ENCODE results near the gene C1QTNF4.
"Not testable (repeated sequence)": the region's sequence is repeated elsewhere in the genome, so short reads cannot be mapped to it uniquely, and the experiment has no call there.

C1QTNF4 gene

DNA sequence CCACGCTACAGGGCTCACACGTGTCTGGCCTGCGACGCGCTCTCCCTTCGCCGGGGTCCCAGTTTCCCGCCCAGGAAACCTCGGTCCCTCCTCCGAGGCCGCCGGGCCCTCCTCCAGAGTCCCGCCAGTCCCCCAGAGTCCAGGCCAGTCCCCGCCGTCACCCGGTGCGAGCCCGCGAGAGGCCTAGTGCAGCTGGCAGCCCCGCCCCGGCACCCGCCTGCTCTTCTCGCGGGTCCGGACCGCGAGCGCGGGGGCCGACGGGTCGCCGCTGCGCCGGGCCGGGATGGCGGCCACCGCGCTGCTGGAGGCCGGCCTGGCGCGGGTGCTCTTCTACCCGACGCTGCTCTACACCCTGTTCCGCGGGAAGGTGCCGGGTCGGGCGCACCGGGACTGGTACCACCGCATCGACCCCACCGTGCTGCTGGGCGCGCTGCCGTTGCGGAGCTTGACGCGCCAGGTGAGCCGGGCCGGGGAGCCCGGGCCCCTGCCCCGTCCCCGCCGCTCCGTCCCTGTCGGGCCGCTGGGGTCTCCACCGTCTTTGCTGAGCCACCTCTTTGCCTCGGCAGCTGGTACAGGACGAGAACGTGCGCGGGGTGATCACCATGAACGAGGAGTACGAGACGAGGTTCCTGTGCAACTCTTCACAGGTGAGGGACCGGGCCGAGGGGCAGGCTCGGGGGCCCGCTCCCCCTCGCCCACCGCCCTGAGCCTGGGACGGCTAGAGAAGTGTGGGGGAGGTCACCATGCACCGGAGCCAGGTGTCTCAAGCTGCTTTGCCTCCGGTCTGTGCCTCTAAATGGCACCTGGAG, 28.7 kb downstream of the C1QTNF4 start, which contains the start of gene PTPMT1:
Gene PTPMT1 (plus strand): TSS at position 260 of the 809 bp plus-strand sequence. CDS start 24 bp downstream, at position 284.
- no peak for DNase-seq (ENCODE audit: low read depth)

DNA sequence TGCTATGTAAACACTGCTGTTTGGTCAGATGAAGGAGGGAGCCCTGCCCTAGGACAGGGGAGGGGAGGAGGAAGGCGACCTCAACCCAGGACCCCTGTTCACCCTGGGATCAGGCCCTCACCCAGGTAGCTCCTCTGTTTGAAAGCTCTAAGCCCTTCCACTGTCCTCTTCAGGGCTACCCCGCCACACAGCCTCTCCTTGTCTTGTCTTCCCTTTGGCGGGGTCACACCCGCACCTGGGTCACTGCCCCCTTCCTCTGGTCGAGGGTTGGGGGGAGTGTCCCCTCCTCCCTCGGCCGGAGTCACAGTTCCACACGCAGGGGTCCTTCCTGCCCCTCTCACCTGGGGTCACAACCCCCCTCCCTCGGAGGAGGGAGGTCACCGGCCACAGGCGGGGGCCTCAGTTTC, 29.3 kb downstream of the C1QTNF4 start:
- DNase-seq (ENCODE audit: low read depth): no peak

GRCh38 chr11:47564366-47564765, 29.8 kb downstream of the C1QTNF4 start:
- not testable (repeated sequence) for DNase-seq (ENCODE audit: low read depth)

GRCh38 chr11:47562393-47562792, 31.8 kb downstream of the C1QTNF4 start:
- DNase-seq (ENCODE audit: low read depth): not testable (repeated sequence)

DNA sequence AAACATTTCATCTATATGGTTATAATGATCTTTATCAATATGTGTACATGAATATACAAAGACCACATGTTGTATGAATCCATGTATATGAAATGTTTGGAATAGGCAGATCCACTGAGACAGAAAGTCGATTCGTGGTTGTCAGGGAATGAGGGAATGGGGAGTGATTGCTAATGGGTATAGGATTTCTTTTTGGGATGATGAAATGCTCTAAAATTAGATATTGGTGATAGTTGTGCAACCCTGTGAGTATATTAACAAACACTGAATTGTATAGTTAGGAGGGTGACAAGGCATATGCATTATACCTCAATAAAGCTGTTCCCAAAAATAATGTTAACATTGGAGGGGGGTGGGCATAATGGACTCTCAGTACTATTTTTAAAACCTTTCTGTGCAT, 33.8 kb downstream of the C1QTNF4 start:
- DNase-seq (ENCODE audit: low read depth): no peak

DNA sequence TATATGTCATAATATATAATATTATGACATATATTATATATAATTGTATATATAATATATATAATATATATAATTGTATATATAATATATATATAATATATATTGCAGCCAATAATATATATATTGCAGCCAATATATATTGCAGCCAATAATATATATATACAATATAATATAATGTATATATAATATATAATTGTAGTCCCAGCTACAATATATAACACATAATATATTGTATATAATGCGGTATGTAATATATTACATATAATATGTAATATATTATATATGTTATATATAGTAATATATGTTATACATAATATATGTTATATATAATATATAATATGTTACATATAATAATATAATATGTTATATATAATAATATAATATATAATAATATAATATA, 35.5 kb downstream of the C1QTNF4 start:
- no peak for DNase-seq (ENCODE audit: low read depth)

GRCh38 chr11:47557004-47557403, 37.2 kb downstream of the C1QTNF4 start:
- not testable (repeated sequence) for DNase-seq (ENCODE audit: low read depth)

DNA sequence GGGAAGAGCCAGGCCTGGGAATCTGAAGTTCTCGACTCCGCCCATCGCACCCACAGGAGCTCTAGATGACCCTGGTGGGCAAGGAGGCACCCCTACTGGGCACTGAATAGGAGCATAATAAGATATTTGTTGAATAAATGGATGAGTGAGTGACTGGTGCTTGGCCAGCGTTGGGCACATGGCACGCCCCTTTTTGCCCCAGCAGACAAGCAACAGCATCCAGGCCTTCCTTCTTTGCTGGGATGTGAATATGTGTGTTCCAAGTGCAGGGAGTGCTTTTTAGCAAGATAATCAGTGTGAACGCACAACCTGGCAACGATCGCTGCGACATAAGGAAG, 40.8 kb downstream of the C1QTNF4 start:
- DNase-seq (ENCODE audit: low read depth): no peak

DNA sequence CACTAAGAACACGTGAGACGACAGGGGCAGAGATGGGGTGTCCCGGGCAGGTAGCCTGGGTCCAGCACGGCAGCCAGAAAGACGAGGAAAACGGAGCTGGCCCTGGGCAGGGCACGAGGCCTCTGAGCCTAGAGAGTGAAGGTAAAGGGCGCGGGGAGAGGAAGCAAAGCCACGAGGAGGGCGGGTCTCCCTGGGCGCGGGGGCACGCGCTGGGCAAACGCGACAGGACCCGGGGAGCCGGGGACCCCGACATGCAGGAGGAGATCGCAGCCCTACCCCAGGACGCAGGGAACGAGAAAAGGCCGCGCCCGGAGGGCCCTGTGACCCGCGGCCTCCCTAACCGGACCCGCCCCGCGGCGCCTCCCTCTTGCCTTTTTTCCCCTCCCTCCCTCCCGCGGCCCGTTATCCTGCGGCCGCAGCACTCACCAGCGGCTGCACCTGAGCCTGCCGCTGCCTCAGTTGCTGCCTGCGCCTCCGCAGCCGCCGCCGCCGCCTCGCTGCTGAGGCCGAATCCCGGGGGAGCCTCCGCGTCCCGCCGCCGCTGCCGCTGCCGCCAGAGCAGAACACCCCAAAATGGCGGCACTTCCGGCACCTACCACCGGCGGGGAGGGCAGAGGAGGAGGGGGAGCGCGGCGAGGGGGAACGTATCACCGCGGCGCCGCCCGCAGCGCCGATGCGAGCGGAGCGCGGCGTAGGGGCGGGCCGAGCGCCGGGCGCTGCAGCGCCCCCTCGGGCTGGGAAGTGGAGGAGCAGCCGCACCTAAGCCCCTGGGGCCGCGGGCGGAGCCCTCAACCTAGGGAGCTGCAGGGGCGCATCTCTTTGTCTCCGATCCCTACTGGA, 41.4 kb downstream of the C1QTNF4 start, which contains the start of gene CELF1:
Gene CELF1 (minus strand): TSS at position 567 of the 840 bp plus-strand sequence. CDS start 53,609 bp downstream, outside the sequence.
- DNase-seq (ENCODE audit: low read depth): no peak

GRCh38 chr11:47552056-47552565, 42.1 kb downstream of the C1QTNF4 start:
- no peak for DNase-seq (ENCODE audit: low read depth)

- no peak for DNase-seq (ENCODE audit: low read depth)
Observed at GRCh38 chr11:47551086-47551485, 43.1 kb downstream of the C1QTNF4 start.

GRCh38 chr11:47550288-47551047, 43.7 kb downstream of the C1QTNF4 start:
- DNase-seq (ENCODE audit: low read depth): no peak

DNA sequence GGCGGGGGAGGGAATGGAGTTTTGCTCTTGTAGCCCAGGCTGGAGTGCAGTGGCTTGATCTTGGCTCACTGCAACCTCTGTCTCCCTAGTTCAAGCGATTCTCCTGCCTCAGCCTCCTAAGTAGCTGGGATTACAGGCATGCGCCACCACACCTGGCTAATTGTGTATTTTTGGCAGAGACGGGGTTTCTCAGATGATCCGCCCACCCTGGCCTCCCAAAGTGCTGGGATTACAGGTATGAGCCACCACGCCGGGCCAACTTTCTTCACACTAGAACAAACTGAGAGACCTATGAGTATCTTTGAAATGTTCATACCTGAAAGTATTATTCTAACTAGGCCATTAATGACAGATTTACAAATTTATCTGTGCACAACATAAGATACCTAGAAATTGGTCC, 47.9 kb downstream of the C1QTNF4 start:
- not testable (repeated sequence) for DNase-seq (ENCODE audit: low read depth)

DNA sequence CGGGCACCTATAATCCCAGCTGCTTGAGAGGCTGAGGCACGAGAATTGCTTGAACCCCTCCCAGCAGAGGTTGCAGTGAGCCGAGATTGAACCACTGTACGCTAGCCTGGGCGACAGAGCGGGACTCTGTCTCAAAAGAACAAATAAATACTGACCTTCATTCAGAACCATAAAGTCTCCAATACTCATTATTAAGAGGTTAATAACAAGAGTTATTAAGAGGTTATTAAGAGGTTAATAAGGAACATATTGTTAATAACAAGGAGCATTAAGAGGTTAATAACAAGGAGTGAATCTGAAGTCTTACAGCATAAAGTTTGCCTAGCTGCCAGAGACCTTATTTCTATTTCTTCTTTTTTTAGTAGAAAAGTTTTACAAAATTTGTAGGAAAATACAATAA, 48.9 kb downstream of the C1QTNF4 start:
- DNase-seq (ENCODE audit: low read depth): no peak

GRCh38 chr11:47541070-47541469, 53.1 kb downstream of the C1QTNF4 start:
- no peak for DNase-seq (ENCODE audit: low read depth)

GRCh38 chr11:47539681-47540039, 54.6 kb downstream of the C1QTNF4 start:
- DNase-seq (ENCODE audit: low read depth): no peak
